PC-9 (cell line): ENCODE data around the gene EFHD1. TPM values are rescaled to one million over a fixed set of nuclear protein-coding genes. Genes with fewer than 3 reads are reported as not detected.

Experiments
- BruUV-seq: library from RNA; stranded (reverse); fragments of 400-500 nt; replicated peaks from 2 replicates; lab custom pipeline; 2021; lab: Mats Ljungman, UMichigan
- CTCF ChIA-PET: fragments of 300-600 bp; sonication (Branson Sonifier 250); formaldehyde crosslinking; loops from one replicate; lab custom pipeline; 2022; ENCODE audit warnings: antibody characterized with exemption; lab: Charles Lee
- POLR2A ChIA-PET: fragments of 300-600 bp; sonication (Branson Sonifier 250); formaldehyde crosslinking; loops from one replicate; lab custom pipeline; 2022; ENCODE audit warnings: antibody characterized with exemption; ENCODE audit not compliant: unreplicated experiment; lab: Charles Lee
- DNase-seq, 2 experiments: peaks; one replicate each; pipeline versions ENCODE4 v3.0.0 to v3.0.0-alpha.2; 2015 to 2022; ENCODE audit warnings: mixed read lengths in 1 of 2
- H2AFZ ChIP-seq: fragments of 200-600 bp; sonication (generic); 2 replicates; pipeline ENCODE4 v1.8.1; 2017; ENCODE audit warnings: antibody characterized with exemption
- H3F3A ChIP-seq: fragments of 200-600 bp; sonication (generic); 2 replicates; pipeline ENCODE4 v1.8.1; 2017; ENCODE audit warnings: antibody characterized with exemption, mild to moderate bottlenecking, low read depth; ENCODE audit not compliant: insufficient read depth
- H3K27ac ChIP-seq: fragments of 200-600 bp; sonication (generic); 2 replicates; pipeline ENCODE4 v1.6.1; 2016; ENCODE audit warnings: mixed run types
- H3K27me3 ChIP-seq: fragments of 200-600 bp; sonication (generic); 2 replicates; pipeline ENCODE4 v1.6.1; 2016; ENCODE audit warnings: low read depth, mixed run types; ENCODE audit not compliant: insufficient read depth
- H3K36me3 ChIP-seq: fragments of 200-600 bp; sonication (generic); 2 replicates; pipeline ENCODE4 v1.6.1; 2016; ENCODE audit warnings: low read depth, mixed run types
- H3K4me1 ChIP-seq: fragments of 200-600 bp; sonication (generic); replicated peaks from 2 replicates; pipeline ENCODE4 v1.6.1; 2016; ENCODE audit warnings: mixed run types; ENCODE audit not compliant: insufficient read depth
- H3K4me2 ChIP-seq: fragments of 200-600 bp; sonication (generic); 2 replicates; pipeline ENCODE4 v1.6.1; 2017; ENCODE audit warnings: mixed run types
- H3K4me3 ChIP-seq: fragments of 200-600 bp; sonication (generic); 2 replicates; pipeline ENCODE4 v1.6.1; 2016; ENCODE audit warnings: mixed run types
- H3K79me2 ChIP-seq: fragments of 200-600 bp; sonication (generic); 2 replicates; pipeline ENCODE4 v1.6.1; 2017; ENCODE audit warnings: low read depth, mixed run types
- H3K9me2 ChIP-seq: fragments of 200-600 bp; sonication (generic); 2 replicates; pipeline ENCODE4 v1.8.1; 2017; ENCODE audit warnings: mild to moderate bottlenecking; ENCODE audit not compliant: insufficient read depth
- H3K9me3 ChIP-seq: fragments of 200-600 bp; sonication (generic); 2 replicates; pipeline ENCODE4 v1.8.1; 2016; ENCODE audit warnings: low read depth; ENCODE audit not compliant: insufficient read depth
- H4K20me1 ChIP-seq: fragments of 200-600 bp; sonication (generic); 2 replicates; pipeline ENCODE4 v1.8.1; 2017; ENCODE audit not compliant: insufficient read depth
- CTCF ChIP-seq: fragments of 200-600 bp; sonication (generic); conservative IDR thresholded peaks from 2 replicates; pipeline ENCODE4 v1.6.1; 2017; ENCODE audit warnings: mixed run types, antibody characterized with exemption, mild to moderate bottlenecking, moderate library complexity
- EZH2 ChIP-seq: fragments of 200-600 bp; sonication (generic); IDR thresholded peaks from 2 replicates; pipeline ENCODE4 v1.8.0; 2017; ENCODE audit warnings: antibody characterized with exemption, low read depth
- intact Hi-C: fragments of 100-400 bp; cut with micrococcal nuclease; formaldehyde crosslinking; loops from one replicate; pipeline ENCODE4 v1.10.0; 2022; ENCODE audit not compliant: unreplicated experiment
- total RNA-seq: library from RNA; stranded (reverse); gene quantifications from 2 replicates; pipeline ENCODE4 v1.2.3, GENCODE V29; 2021

The EFHD1 gene
- total RNA-seq, 1 experiment from 2014 or later, result 10.6 TPM

- no peak for TF ChIP-seq CTCF
- intact Hi-C loops, result no loop called here
- Histone ChIP-seq H3K4me2 (no peak overlapping the region), H3K36me3 (no peaks in the 10 kb centered on the region), H2AFZ (no peak overlapping the region), H3F3A (peaks cover 23% of the 10 kb centered on the region; the same call in 1 of the 2 replicates), H3K4me1 (peaks cover 26% of the 10 kb centered on the region), H3K9me2 (no peaks in the 10 kb centered on the region), H3K27ac (no peak overlapping the region), H3K4me3 (no peak overlapping the region), H3K79me2 (no peaks in the 10 kb centered on the region), H3K27me3 (no peaks in the 10 kb centered on the region), H4K20me1 (no peaks in the 10 kb centered on the region), H3K9me3 (no peaks in the 10 kb centered on the region)
- BruUV-seq, result no TSS peak
- ChIA-PET POLR2A (no interaction called here), CTCF (no interaction called here)
- no peak for DNase-seq
Measured at GRCh38 chr2:232649033-232649432, 15.6 kb downstream of the EFHD1 start.

- ChIA-PET POLR2A (no interaction called here), CTCF (no interaction called here)
- TF ChIP-seq EZH2 (no peak), CTCF (no peak)
- Histone ChIP-seq H3K4me3 (no peak overlapping the region), H3K4me2 (peak overlapping the region; percentile 45; the same call in 1 of the 2 replicates), H3K27ac (peak overlapping the region; percentile 81), H2AFZ (no peak overlapping the region), H3K36me3 (no peaks in the 10 kb centered on the region), H3K79me2 (no peaks in the 10 kb centered on the region), H3K4me1 (peaks cover 26% of the 10 kb centered on the region), H3K9me2 (no peaks in the 10 kb centered on the region), H4K20me1 (no peaks in the 10 kb centered on the region), H3F3A (peaks cover 23% of the 10 kb centered on the region; the same call in 1 of the 2 replicates), H3K9me3 (no peaks in the 10 kb centered on the region), H3K27me3 (no peaks in the 10 kb centered on the region)
- no peak for DNase-seq
- intact Hi-C loops, result no loop called here
- no TSS peak for BruUV-seq
Measured at GRCh38 chr2:232652505-232652851, 19.1 kb downstream of the EFHD1 start.

DNA sequence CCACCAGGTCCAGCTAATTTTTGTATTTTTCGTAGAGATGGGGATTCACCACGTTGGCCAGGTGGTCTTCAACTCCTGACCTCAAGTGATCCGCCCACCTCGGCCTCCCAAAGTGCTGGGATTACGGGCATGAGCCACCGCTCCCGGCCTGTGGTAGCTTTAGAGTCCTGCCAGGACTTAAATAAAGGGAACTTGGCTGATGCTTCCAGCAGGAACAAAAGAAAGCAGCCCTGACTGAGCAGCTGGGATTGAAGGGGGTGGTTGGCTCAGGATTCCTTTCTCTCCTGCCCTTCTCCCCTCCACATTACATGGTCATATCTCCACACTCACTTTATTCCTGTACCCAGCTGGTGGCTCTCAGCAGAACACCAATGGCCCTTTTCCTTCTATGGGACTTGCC is 20.0 kb downstream of the EFHD1 start:
- Histone ChIP-seq H3K9me2 (no peaks in the 10 kb centered on the region), H3K79me2 (no peaks in the 10 kb centered on the region), H3K4me2 (no peak overlapping the region), H3K36me3 (no peaks in the 10 kb centered on the region), H3K27ac (no peak overlapping the region), H3K4me1 (peaks cover 26% of the 10 kb centered on the region), H3K9me3 (no peaks in the 10 kb centered on the region), H3F3A (peaks cover 23% of the 10 kb centered on the region; the same call in 1 of the 2 replicates), H3K4me3 (no peak overlapping the region), H3K27me3 (no peaks in the 10 kb centered on the region), H4K20me1 (no peaks in the 10 kb centered on the region), H2AFZ (no peak overlapping the region)
- intact Hi-C loops, result no loop called here
- ChIA-PET POLR2A (no interaction called here), CTCF (no interaction called here)
- BruUV-seq, result no TSS peak
- DNase-seq, result no peak
- TF ChIP-seq EZH2 (no peak), CTCF (no peak)
